Body of pancreas (tissue), 4 donors: ENCODE results near the gene SPINK5. TPM values are rescaled to one million over a fixed set of nuclear protein-coding genes. Genes with fewer than 3 reads are reported as not detected.

ENCODE experiments used
- ATAC-seq: fragments of 150-250 bp; one replicate; pipeline ENCODE4 v1.9.1; 2016
- DNase-seq, 4 donors: peaks; one replicate each; pipeline ENCODE4 v3.0.0-alpha.2; 2019
- H3K27ac ChIP-seq, 4 donors: fragments of 200-600 bp; sonication (generic); 1 replicate in 3 of 4; 2 replicates in 1 of 4; pipeline versions ENCODE4 v1.5.1 to v1.6.1; 2016 to 2019; ENCODE audit warnings: mild to moderate bottlenecking in 1 of 4, mixed read lengths in 1 of 4, moderate library complexity in 1 of 4
- H3K27me3 ChIP-seq, 2 donors: fragments of 200-600 bp; sonication (generic); one replicate each; pipeline ENCODE4 v1.6.0; 2016; ENCODE audit warnings: mild to moderate bottlenecking in 1 of 2
- H3K36me3 ChIP-seq, 2 donors: fragments of 200-600 bp; sonication (generic); replicated peaks in 1 of 2; 2 replicates each; pipeline ENCODE4 v1.5.1; 2016; ENCODE audit warnings: low read depth in 2 of 2; ENCODE audit not compliant: insufficient read depth in 1 of 2
- H3K4me1 ChIP-seq: fragments of 200-600 bp; sonication (generic); one replicate; pipeline ENCODE4 v1.6.0; 2016
- H3K4me3 ChIP-seq, 2 donors: fragments of 200-600 bp; sonication (generic); 1 replicate in 1 of 2; 2 replicates in 1 of 2; pipeline ENCODE4 v1.5.1; 2016 to 2019
- H3K9me3 ChIP-seq, 3 donors: fragments of 200-600 bp; sonication (generic); 1 replicate in 2 of 3; 2 replicates in 1 of 3; pipeline ENCODE4 v1.5.1; 2016
- CTCF ChIP-seq, 7 experiments: fragments of 450-650 bp in 4 of 7; fragments of 200-600 bp in 3 of 7; sonication (generic) in 3 of 7; IDR thresholded peaks; one replicate each; pipeline ENCODE4 v1.5.1; 2016 to 2019; ENCODE audit warnings: antibody characterized with exemption in 7 of 7
- POLR2A ChIP-seq, 3 donors: fragments of 450-650 bp; IDR thresholded peaks; one replicate each; pipeline ENCODE4 v1.6.1; 2016; ENCODE audit warnings: antibody characterized with exemption in 3 of 3, mild to moderate bottlenecking in 2 of 3
- WGBS, 2 donors: methylation state at CpG; one replicate each; pipeline ENCODE4 v1.1.5; 2017; 5-methylcytosine and 5-hydroxymethylcytosine counted together
- intact Hi-C: fragments of 100-400 bp; cut with DNase I; formaldehyde crosslinking; loops from one replicate; pipeline ENCODE4 v1.15.1; 2023
- total RNA-seq, 2 donors: library from RNA; depleted of rRNA; stranded (reverse); fragments of >200 nt; gene quantifications; one replicate each; pipeline ENCODE4 v1.1.0, GENCODE V29; 2016

The SPINK5 gene
- total RNA-seq, 2 donors from 2014 or later, result 0.52 to 1.6 TPM

- Histone ChIP-seq H3K4me3 (no peak overlapping the region), H3K36me3 (no peaks in the 10 kb centered on the region), H3K27me3 (no peaks in the 10 kb centered on the region), H3K27ac (no peak overlapping the region), H3K9me3 (peaks cover 0 to 4% (median 0%) of the 10 kb centered on the region in 3 donors), H3K4me1 (no peaks in the 10 kb centered on the region)
- no peak for DNase-seq
- no peak for ATAC-seq
- TF ChIP-seq POLR2A (IDR thresholded peaks at IDR 0.05), result no peak
- no peak for TF ChIP-seq CTCF (IDR thresholded peaks at IDR 0.05)
- intact Hi-C loops, result no loop called here
Measured at GRCh38 chr5:148060881-148061280, 2.9 kb upstream of the SPINK5 start.

- WGBS, 2 donors, result 77% methylated on average over 1 of the region's 1 CpG
- Histone ChIP-seq H3K27me3 (no peaks in the 10 kb centered on the region), H3K36me3 (no peaks in the 10 kb centered on the region), H3K27ac (no peak overlapping the region), H3K4me1 (no peaks in the 10 kb centered on the region), H3K4me3 (no peak overlapping the region), H3K9me3 (no peaks in the 10 kb centered on the region)
- intact Hi-C loops, result no loop called here
- TF ChIP-seq POLR2A (IDR thresholded peaks at IDR 0.05) (no peak), CTCF (IDR thresholded peaks at IDR 0.05) (no peak)
- ATAC-seq (no peak), DNase-seq (no peak)
Measured at GRCh38 chr5:148070621-148071020, 6.8 kb downstream of the SPINK5 start.

GRCh38 chr5:148072207-148072606 is 8.4 kb downstream of the SPINK5 start:
- ATAC-seq (no peak), DNase-seq (no peak)
- H3K9me3 ChIP-seq, result no peaks in the 10 kb centered on the region
- H3K36me3 ChIP-seq, result no peaks in the 10 kb centered on the region
- H3K27ac ChIP-seq, result no peak overlapping the region
- no peak overlapping the region for H3K4me3 ChIP-seq
- intact Hi-C loops, result no loop called here
- H3K27me3 ChIP-seq, result no peaks in the 10 kb centered on the region
- H3K4me1 ChIP-seq, result no peaks in the 10 kb centered on the region
- 77 to 81% methylated on average over 2 of the region's 2 CpGs for WGBS, 2 donors
- TF ChIP-seq POLR2A (IDR thresholded peaks at IDR 0.05), result no peak
- no peak for TF ChIP-seq CTCF (IDR thresholded peaks at IDR 0.05)

- ATAC-seq, result no peak
- no peak for DNase-seq
- no peak for TF ChIP-seq CTCF (IDR thresholded peaks at IDR 0.05)
- no peak for TF ChIP-seq POLR2A (IDR thresholded peaks at IDR 0.05)
- intact Hi-C loops, result no loop called here
- Histone ChIP-seq H3K9me3 (no peaks in the 10 kb centered on the region), H3K4me1 (no peaks in the 10 kb centered on the region), H3K36me3 (no peaks in the 10 kb centered on the region), H3K27me3 (no peaks in the 10 kb centered on the region), H3K27ac (no peak overlapping the region), H3K4me3 (no peak overlapping the region)
- 73 to 79% methylated on average over 2 of the region's 2 CpGs for WGBS, 2 donors
Measured at GRCh38 chr5:148075529-148075928, 11.7 kb downstream of the SPINK5 start.

GRCh38 chr5:148083203-148083602 is 19.4 kb downstream of the SPINK5 start:
- H3K36me3 ChIP-seq, result no peaks in the 10 kb centered on the region
- no peaks in the 10 kb centered on the region for H3K4me1 ChIP-seq
- no peak overlapping the region for H3K27ac ChIP-seq
- ATAC-seq (no peak), DNase-seq (no peak)
- no peaks in the 10 kb centered on the region for H3K27me3 ChIP-seq
- H3K4me3 ChIP-seq, result no peak overlapping the region
- intact Hi-C loops, result no loop called here
- WGBS, 2 donors, result 67 to 69% methylated on average over 1 of the region's 1 CpG
- TF ChIP-seq CTCF (IDR thresholded peaks at IDR 0.05), result no peak
- no peaks in the 10 kb centered on the region for H3K9me3 ChIP-seq
